Prostate gland (tissue), 2 donors: ENCODE results near the gene SLC6A6.

Experiments
- CTCF ChIP-seq, 4 experiments: fragments of 200-600 bp in 2 of 4; fragments of 450-650 bp in 2 of 4; sonication (generic) in 2 of 4; IDR thresholded peaks; 1 replicate in 3 of 4; 2 replicates in 1 of 4; pipeline ENCODE4 v1.5.1; 2016 to 2019; ENCODE audit warnings: antibody characterized with exemption in 4 of 4, mild to moderate bottlenecking in 2 of 4, moderate library complexity in 2 of 4
- POLR2A ChIP-seq: fragments of 450-650 bp; IDR thresholded peaks from one replicate; pipeline ENCODE4 v1.6.1; 2016; ENCODE audit warnings: antibody characterized with exemption, mild to moderate bottlenecking
- POLR2AphosphoS5 ChIP-seq: sonication (generic); formaldehyde crosslinking; IDR thresholded peaks from one replicate; pipeline ENCODE4 v1.6.1; 2017; ENCODE audit warnings: antibody characterized with exemption

- TF ChIP-seq CTCF (IDR thresholded peaks at IDR 0.05) (no peak), POLR2A (no peak), POLR2AphosphoS5 (no peak)
These were observed 80.9 kb downstream of the SLC6A6 start for GRCh38 chr3:14483286-14483685.
